T-helper 2 cell treated with Interferon-gamma antibody and Interleukin-4, amounts not matched to agents 100 ng/mL and 5 ng/mL, for 36 hours (primary cell): Measurements from ENCODE around the gene DCLK2. TPM values are rescaled to one million over a fixed set of nuclear protein-coding genes. Genes with fewer than 3 reads are reported as not detected.

Experiments
- intact Hi-C: fragments of 100-400 bp; cut with micrococcal nuclease; formaldehyde crosslinking; loops from one replicate; pipeline ENCODE4 v1.15.1; 2023
- total RNA-seq: library from RNA; stranded (reverse); gene quantifications from 2 replicates; pipeline ENCODE4 v1.2.3, GENCODE V29; 2022

DCLK2 gene
- total RNA-seq, 1 donor from 2014 or later, result 0.16 TPM

- intact Hi-C loops, result no loop called here
Observed at GRCh38 chr4:150206954-150207353, 128.7 kb downstream of the DCLK2 start.

DNA sequence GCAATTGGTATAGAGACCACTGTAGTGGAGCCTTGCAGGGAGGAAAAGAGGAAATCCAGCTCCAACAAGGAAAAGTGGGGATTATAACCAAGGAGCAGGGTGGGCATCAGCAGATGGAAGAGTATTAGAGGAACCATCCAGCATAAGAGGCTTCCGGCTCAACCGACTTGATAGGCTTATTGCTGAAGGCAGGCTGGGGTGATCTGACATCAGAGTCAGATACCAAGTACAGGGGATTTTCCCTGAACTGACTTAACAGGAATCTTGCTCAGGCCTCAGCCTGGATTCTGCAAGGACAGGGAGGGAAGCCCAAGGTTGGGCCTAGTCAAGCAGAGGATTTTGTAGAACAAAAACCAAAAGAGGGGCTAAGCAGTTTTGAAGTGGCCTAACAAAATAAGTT, 129.6 kb downstream of the DCLK2 start:
- intact Hi-C loops, result no loop called here

- intact Hi-C loops, result loop anchor here (1.0 kb wide), 1 partner anchor 210 kb away; no protein-coding TSS in a partner anchor
Observed at GRCh38 chr4:150209140-150209829, 131.0 kb downstream of the DCLK2 start.

- intact Hi-C loops, result no loop called here
Observed at GRCh38 chr4:150211016-150211415, 132.8 kb downstream of the DCLK2 start.

DNA sequence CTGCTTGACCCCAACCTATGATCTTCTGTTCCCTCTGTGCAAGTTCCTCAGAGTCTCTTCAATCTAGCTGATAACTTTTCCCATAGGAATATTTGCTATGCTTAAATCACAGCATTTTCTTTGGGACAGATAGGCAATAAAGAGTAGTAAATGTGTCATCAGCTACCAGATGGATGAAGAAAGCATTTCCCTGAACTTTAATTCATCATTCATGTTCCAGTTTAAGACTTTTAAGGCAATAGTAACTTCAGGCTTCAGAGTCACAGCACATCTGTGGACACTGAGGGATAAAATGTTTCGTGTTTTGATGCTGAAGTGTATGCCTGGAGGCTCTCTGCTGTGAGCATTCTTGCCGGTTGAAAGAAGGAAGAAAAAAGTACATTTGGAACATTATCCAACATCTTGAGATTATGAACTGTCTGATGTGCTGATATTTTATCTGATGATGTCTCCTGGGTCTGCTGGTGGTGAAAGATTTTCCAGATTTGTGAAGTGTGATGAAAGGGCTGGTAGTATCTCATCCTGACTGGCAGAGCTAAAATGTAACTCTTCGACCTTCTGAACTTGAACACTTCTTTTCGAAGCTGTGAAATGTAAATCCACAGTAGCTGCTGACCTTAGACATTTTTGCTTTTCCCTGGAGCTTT, 133.7 kb downstream of the DCLK2 start:
- intact Hi-C loops, result no loop called here

DNA sequence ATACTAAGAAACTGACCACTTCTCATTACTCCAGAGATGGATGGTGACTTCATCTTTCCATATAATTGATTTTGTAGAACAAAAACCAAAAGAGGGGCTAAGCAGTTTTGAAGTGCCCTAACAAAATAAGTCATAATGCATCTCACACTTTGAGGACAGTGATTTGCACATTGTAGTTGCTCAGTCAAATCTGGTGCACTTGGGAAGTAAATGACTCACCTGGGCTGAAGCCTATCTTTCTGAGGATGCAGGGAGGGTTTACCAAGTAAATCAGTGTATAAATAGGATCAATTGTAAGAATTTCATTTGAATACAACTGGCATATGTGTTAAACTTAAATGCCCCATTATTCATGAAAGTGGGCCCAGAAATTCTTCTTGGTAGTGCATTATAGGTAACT, 134.2 kb downstream of the DCLK2 start:
- intact Hi-C loops, result no loop called here

GRCh38 chr4:150212927-150213326, 134.7 kb downstream of the DCLK2 start:
- intact Hi-C loops, result no loop called here

DNA sequence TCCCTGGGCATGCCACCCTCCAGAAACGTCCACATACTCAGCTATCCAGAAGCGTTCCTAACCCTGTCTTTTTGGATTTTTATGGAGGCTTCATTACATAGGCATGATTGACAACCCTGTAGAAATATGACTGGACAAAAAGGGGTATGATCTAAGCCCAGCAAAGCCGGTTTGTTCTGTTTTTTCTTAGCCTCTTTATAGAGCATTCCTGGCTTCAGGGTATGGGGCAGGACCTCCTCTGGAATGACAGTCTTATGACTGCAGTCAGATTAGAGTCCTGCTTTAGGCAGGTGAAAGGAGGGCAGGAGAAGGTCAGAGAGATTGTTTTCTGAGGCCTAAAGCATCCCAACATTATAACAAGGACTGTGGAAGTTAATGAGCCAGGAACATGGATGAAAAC, 137.4 kb downstream of the DCLK2 start:
- intact Hi-C loops, result no loop called here

GRCh38 chr4:150216726-150217125, 138.5 kb downstream of the DCLK2 start:
- intact Hi-C loops, result no loop called here

- intact Hi-C loops, result no loop called here
Observed at GRCh38 chr4:150217192-150217591, 138.9 kb downstream of the DCLK2 start.

- intact Hi-C loops, result no loop called here
Observed at GRCh38 chr4:150217808-150218207, 139.6 kb downstream of the DCLK2 start.

DNA sequence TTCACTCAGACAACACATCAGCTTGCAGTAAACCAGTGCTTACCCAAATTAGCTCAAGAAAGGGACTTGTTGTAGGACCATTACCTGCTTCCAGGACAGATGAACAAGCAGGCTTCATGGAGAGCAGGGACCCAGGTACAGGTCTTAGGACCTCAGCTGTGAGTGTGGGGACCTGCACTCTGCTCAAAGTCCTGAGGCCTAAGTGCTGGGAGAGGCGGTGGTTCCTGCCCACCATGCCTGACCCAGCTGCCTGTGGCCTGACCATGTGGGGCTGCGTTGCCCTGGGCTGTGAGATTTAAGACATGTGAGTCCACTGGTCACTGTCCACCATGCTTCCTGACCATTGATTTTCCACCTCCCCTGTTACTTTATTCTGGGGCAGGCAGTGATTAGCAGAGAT, 140.2 kb downstream of the DCLK2 start:
- intact Hi-C loops, result no loop called here

DNA sequence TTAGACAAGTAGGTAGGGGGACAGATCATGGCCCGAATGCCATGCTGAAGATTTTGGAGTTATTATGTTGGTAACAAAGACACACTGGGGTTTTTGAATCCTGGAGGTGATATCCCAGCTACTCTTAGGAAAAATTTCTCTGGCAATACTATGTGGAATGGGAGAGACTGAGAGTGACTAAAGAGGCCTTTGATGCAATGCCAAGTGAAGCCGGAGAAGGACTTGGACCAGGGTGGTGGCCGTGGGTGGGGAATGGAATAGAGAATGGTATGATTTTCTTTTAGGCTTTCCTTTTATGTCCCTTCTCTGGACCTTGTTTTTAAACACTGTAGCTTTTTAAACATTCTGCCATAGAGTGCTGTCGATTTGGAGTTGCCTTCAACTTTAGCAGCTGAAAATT, 141.6 kb downstream of the DCLK2 start:
- intact Hi-C loops, result no loop called here

DNA sequence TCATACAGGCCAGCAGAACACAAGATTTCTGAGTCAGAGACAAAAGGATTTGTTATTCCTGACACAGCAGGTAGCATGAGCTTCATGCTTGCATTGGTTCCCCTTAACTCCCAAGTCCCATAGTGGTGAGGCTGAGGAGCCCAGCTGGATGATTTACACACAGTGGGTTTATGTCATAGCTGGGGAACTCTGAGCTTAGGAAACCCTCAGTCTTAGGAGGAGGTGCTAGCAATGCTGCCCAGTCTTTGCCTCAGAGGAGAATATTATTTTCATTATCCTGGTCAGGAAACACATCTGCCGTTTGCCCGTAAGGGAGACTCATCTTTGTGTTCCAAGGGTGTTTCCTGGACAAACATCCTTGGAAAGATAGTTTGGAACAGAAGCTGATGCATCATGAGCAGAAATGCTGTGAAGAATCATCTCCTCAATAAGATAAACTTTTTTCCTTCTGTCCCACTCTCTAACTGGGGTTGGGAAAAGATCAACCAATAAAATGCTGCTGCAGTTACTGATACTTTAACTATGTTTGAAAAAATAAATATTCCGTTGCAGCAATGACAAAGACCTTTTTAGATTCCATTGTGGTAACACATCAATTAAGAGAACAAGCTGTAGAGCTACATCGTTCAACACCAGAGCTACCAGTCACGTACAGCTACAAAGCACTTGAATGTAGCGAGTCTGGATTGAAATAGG, 146.8 kb downstream of the DCLK2 start:
- intact Hi-C loops, result no loop called here

- intact Hi-C loops, result no loop called here
Observed at GRCh38 chr4:150229520-150229919, 151.3 kb downstream of the DCLK2 start.

DNA sequence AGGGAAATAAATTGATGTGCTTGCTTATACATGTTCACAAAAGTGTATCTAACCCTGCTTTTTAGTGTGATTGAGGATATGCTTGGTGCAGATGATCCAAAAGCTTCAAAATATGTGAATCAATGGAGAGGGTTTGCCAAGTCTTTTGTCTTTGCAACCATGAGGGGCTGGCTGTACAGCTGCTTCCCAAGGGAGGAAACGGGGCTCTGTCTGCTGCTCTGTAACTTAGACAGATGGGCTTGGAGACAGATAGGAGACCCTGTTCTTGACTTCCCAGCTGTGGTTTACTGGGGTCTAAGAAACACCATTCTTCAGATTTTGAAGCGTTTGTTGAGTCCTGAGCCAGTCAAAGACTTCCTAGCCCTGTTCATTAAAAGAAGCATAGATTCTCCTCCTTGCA, 152.3 kb downstream of the DCLK2 start:
- intact Hi-C loops, result no loop called here

DNA sequence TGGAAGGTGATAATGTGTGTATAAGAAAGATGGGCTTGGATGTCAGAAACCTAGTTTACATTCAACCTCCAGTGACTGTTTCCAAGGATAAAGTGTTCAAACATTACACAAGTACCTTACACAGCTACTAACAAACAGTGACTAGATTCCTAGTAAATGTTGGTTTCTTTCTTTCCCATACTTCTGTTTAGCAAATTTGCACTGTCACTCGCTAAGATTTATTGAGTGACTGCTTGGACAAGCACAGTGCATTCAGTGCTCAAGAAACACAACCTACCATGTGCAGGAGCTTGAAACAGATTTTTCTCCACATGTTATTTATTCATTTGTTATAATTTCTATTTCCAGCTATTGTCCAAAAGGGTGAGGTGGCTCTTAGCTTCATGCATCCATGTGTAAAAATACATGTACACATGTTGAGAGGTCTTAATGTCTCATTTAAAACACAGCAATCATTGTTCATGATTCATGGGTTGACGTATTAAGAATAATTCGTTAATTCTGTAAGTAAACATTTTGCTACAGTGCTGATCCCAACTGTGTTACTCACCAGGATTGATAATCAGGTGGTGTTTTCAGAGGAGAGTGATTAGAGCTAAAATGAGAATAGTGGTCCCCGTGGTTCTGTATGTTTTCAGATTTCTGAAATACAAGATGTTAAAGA, 153.0 kb downstream of the DCLK2 start:
- intact Hi-C loops, result no loop called here

- intact Hi-C loops, result no loop called here
Observed at GRCh38 chr4:150232029-150232428, 153.8 kb downstream of the DCLK2 start.

DNA sequence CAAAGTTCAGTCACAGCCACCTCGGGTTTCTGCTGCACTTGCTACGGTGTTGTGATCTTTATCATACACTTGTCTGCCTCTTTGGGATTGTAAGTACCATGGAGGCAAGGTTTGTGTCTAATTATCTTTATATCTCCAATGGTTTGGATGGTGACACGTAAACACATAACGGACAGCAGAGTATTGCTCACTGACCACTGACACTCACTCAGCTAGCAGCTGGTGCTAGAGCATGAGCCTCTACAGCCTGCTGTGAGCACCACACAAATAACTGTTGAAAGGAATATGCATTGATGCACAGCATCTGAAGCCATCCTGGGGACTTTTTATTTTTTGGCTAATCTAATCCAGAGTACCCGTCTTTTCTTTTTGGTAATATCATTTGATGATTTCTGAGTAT, 156.0 kb downstream of the DCLK2 start:
- intact Hi-C loops, result no loop called here

DNA sequence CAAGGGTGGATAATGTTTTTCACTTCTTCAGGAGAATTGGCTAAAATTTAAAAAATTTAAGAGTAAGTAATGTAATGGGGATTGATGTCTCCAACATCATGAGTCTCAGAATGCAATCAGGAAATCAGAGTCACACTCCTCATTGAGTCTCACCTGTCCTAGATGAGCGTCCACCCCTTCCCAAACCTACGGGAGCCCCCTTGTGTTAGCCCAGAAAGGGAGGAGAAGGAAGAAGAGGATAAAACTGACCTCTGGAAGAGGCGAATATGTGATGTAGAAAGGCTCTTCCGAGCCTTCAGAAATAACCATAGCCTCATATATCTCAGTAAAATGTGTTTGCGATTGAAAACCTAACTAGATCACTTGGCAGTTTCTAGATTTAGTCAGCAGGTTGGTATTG, 157.1 kb downstream of the DCLK2 start:
- intact Hi-C loops, result no loop called here

GRCh38 chr4:150235808-150236271, 157.6 kb downstream of the DCLK2 start:
- intact Hi-C loops, result no loop called here

- intact Hi-C loops, result no loop called here
Observed at GRCh38 chr4:150236626-150237025, 158.4 kb downstream of the DCLK2 start.
